Dedifferentiated amniotic fluid mesenchymal stem cell (primary cell): ENCODE data around the gene EIF2D.
"Not testable (repeated sequence)": the region's sequence is repeated elsewhere in the genome, so short reads cannot be mapped to it uniquely, and the experiment has no call there.

Source experiments
- DNase-seq: peaks from one replicate; pipeline ENCODE4 v3.0.0-alpha.2; 2016; ENCODE audit errors: extremely low spot score

The EIF2D gene

GRCh38 chr1:206635978-206636345 lies 23.7 kb upstream of the EIF2D start:
- no peak for DNase-seq

- DNase-seq = peak; percentile 87
These were observed 23.1 kb upstream of the EIF2D start, which contains the start of gene DYRK3 for GRCh38 chr1:206635080-206635977. Gene DYRK3, plus strand, starts transcription at chr1:206635536. Its CDS starts 168 bp downstream, at chr1:206635704.

GRCh38 chr1:206634365-206635079 lies 22.3 kb upstream of the EIF2D start:
- peak; percentile 95 for DNase-seq

GRCh38 chr1:206633708-206634121 lies 21.4 kb upstream of the EIF2D start:
- DNase-seq = peak; percentile 38

- DNase-seq = peak; percentile 72
These were observed 18.8 kb upstream of the EIF2D start for GRCh38 chr1:206631085-206631509.

GRCh38 chr1:206628916-206629315 lies 16.7 kb upstream of the EIF2D start:
- no peak for DNase-seq

DNA sequence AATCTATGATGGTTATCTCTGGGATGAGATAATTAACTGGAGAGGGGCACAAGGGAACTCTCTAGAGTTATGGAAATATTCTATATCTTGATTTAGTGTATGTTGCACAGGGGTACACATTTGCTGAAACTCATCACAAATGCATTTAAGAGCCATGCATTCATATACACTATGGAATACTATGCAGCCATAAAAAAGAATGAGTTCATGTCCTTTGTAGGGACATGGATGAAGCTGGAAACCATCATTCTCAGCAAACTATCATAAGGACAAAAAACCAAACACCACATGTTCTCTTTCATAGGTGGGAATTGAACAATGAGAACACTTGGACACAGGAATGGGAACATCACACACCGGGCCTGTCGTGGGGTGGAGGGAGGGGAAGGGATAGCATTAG lies 14.1 kb upstream of the EIF2D start:
- not testable (repeated sequence) for DNase-seq

GRCh38 chr1:206609229-206609991 lies 2.9 kb downstream of the EIF2D start:
- no peak for DNase-seq

GRCh38 chr1:206608108-206608698 lies 4.1 kb downstream of the EIF2D start:
- no peak for DNase-seq

DNA sequence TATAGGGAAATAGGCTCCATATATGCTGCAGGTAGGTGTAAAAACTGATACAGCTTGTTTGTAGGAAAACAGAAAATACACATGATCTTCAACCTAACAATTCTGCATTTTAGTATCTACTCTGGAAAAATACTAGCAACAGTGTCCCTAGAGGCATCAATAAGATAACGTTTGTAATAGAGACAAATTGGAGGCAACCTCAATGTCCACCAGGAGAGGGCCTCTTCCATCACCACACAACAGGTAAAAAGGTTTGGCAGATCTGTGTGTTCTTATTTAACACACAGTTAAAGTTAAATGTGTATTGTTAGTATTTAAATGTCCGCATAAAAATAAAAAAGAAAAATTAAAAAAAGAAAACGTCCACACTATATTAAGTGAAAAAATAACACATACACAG lies 5.4 kb downstream of the EIF2D start:
- no peak for DNase-seq

DNA sequence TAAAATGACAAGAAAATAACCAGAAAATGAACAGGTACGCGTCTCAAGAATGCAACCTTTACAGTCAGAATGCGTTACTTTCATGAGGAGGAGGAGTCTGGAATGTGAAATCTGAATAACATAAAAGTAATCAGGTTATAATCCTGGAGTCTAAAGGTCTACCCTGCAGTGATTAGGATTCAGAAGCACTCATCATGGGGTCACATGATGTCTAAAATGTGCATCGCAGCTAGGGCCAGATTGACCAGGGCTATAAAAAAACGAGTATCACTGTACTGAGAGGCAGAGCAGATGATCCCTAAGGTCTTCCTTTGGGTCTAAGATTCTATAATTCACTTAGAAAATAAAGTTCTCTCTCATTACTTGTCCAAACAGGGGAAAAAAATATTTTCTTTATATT lies 7.4 kb downstream of the EIF2D start:
- DNase-seq = no peak

- no peak for DNase-seq
These were observed 11.7 kb downstream of the EIF2D start for GRCh38 chr1:206600527-206600926.

DNA sequence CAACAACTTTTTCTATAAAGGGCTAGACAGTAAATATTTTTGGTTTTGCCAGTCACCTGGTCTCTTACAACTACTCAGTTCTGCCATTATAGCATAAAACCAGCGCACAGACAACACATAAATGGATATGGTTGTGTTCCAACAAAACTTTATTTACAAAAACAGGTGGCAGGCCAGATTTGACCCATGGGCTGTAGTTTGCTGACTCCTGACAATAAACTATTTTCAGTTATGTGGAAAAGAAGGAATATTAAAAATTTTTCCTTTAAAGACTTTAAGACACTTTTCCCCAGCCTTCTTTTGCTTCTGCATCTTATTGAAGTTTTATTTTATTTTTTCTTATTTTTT lies 16.0 kb downstream of the EIF2D start:
- DNase-seq = no peak

DNA sequence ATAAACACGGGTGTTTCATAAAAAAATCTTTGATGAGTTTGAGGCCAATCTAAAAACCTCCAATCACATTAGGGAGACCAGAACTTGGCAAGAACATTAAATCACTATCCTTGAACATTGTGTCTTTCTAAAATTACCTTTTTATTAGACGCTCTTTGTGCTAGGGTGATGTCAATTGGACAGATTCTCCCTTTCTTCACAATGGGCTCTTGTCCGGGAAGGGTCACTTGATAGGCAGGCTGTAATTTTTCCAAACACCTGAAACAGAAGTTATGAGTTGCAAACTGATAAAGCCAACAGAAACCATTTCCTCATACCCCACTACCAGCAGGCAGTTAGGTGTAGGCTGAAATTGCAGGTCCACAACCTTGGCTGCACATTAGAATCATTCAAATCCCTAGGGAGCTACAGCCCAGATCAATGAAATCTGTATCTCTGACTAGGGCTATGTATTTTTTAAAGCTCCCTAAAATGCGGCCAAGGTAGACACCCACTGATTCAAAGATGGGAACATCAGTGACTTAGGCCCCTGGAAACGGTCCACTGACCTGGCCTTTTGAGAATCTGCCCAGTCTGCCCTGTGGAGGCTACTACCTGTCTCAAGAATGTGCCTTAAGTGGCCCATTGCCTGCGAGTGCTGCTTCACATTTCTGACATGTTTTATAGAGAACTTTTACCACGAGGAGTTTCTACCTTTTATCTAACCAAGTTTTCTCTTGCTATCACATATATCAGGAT lies 16.5 kb downstream of the EIF2D start:
- DNase-seq = no peak

- no peak for DNase-seq
These were observed 18.8 kb downstream of the EIF2D start for GRCh38 chr1:206593351-206593925.

GRCh38 chr1:206591696-206592095 lies 20.6 kb downstream of the EIF2D start:
- no peak for DNase-seq

GRCh38 chr1:206591226-206591625 lies 21.0 kb downstream of the EIF2D start:
- DNase-seq = no peak

DNA sequence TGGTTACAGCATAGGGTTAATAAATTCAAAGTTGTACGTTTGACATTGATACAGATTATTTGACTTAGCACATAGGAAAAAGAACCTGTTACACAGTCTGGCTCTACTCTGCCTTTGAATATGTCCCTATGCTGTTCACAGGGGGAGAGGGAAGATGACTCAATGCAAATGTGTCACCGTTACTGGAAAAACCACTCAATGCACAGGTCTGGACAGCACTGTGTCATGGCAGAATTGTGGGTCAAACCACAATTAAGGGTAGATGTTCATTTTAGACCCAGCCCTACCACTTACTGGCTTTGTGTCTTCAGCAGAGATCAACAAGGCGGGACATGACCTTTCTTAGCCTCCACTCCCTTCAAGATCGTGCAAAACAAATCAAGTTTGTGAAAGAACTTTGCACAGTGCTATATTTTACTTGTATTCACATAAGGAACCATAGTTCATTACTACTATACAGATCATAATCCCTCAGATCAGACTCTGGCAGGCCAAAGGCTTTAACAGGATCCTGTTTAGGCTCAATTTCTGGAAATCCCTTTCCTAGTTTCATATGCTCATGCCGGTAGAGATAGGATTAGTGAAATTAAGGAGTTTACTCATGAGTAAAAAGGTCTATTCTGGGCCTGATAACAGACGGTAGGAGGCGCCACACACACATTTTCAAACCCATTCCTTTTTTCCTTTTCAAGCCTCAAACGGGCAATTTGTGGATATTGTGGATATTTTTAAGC lies 22.1 kb downstream of the EIF2D start:
- no peak for DNase-seq

DNA sequence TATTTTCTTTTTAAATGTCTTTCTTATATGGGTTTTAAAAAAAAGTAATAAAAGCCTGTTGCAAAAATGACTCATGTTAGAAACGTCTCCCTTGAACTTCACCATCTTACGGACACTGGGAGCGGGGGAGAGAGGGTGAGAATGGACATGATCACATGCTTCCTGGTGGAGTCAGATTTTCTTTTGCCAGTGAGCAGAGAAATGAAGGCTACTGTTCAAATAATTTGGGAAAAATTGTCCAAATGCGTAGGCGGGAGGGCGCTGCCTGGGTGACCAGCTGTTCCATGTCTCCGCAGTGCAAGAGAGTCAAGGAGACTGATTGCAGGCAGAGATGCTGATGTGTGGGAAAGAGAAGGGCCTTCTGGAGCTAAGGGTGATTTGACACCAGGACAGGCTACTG lies 23.1 kb downstream of the EIF2D start:
- DNase-seq = peak; percentile 81

- no peak for DNase-seq
These were observed 23.8 kb downstream of the EIF2D start for GRCh38 chr1:206588492-206588891.
